ENCODE results near the gene EIF1AX. TPM values are rescaled to one million over a fixed set of nuclear protein-coding genes. Genes with fewer than 3 reads are reported as not detected.

The EIF1AX gene
- total RNA-seq, 1 experiment from 2014 or later: 158 TPM

DNA sequence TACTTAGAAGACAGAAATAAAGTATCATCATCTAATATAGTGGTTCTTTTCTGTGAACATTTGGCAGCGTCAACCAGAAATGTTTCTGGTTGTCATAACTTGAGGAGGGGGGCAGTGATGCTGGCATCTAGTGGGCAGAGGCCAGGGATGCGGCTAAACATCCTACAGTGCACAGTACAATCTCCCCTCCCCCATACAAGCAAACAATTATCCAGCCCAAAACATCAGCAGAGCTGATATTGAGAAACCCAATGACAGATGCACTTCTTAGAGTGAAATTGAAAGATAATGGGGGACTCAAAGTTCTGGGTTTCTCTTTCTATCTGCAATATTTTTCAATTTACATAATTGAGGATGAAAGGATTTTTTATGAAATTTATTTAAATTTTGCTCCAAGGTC, 1.9 kb upstream of the EIF1AX start:
- H3K4me1 Mint-ChIP-seq: peaks cover 5 to 12% of the 10 kb centered on the region in 2 experiments
- no peak overlapping the region for H2BK12ac ChIP-seq (ENCODE audit: insufficient read length, low read depth, low read length)
- H3K4me2 ChIP-seq (ENCODE audit: insufficient read depth, insufficient read length, low read length): no peak overlapping the region
- DNase-seq: no peak
- H4K91ac ChIP-seq (ENCODE audit: insufficient read length, low read depth, low read length): no peak overlapping the region
- no peaks in the 10 kb centered on the region for H3K4me1 ChIP-seq (ENCODE audit: insufficient read depth, low read length)
- no peak overlapping the region for H3K9ac ChIP-seq (ENCODE audit: extremely low read depth, insufficient read length, low read length)
- no peak overlapping the region for H3K14ac ChIP-seq (ENCODE audit: insufficient read depth, low read length)
- no peak overlapping the region for H3K27ac Mint-ChIP-seq
- peaks cover 17% of the 10 kb centered on the region for H3K9me3 ChIP-seq (ENCODE audit: control insufficient read depth, low read depth, low read length)
- no peaks in the 10 kb centered on the region for H3K79me1 ChIP-seq (ENCODE audit: insufficient read depth, low read depth, low read length, poor library complexity, severe bottlenecking)
- H2BK15ac ChIP-seq (ENCODE audit: low read depth, low read length): no peak overlapping the region
- H4K20me1 ChIP-seq (ENCODE audit: control insufficient read depth, insufficient read depth, insufficient read length): no peaks in the 10 kb centered on the region
- no CpG with 5 or more reads among the region's 2 CpGs for WGBS (ENCODE audit: extremely low coverage, insufficient read length, low lambda C conversion rate)
- H2BK20ac ChIP-seq (ENCODE audit: low read depth, low read length, poor library complexity, severe bottlenecking): no peak overlapping the region
- H3K23ac ChIP-seq (ENCODE audit: insufficient read length, low read depth, low read length): no peak overlapping the region
- no peak overlapping the region for H2BK120ac ChIP-seq (ENCODE audit: low read depth, low read length, poor library complexity, severe bottlenecking)
- H3K27me3 ChIP-seq (ENCODE audit: insufficient read depth, low read length): no peaks in the 10 kb centered on the region
- TF ChIP-seq, protein P1, sequence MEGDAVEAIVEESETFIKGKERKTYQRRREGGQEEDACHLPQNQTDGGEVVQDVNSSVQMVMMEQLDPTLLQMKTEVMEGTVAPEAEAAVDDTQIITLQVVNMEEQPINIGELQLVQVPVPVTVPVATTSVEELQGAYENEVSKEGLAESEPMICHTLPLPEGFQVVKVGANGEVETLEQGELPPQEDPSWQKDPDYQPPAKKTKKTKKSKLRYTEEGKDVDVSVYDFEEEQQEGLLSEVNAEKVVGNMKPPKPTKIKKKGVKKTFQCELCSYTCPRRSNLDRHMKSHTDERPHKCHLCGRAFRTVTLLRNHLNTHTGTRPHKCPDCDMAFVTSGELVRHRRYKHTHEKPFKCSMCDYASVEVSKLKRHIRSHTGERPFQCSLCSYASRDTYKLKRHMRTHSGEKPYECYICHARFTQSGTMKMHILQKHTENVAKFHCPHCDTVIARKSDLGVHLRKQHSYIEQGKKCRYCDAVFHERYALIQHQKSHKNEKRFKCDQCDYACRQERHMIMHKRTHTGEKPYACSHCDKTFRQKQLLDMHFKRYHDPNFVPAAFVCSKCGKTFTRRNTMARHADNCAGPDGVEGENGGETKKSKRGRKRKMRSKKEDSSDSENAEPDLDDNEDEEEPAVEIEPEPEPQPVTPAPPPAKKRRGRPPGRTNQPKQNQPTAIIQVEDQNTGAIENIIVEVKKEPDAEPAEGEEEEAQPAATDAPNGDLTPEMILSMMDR (conservative IDR thresholded peaks at IDR 0.05): no peak
- no peak overlapping the region for H4K8ac ChIP-seq (replicated peaks; ENCODE audit: insufficient read length, low read depth, low read length)
- H3K36me3 Mint-ChIP-seq (ENCODE audit: insufficient read depth in 1 of 3, low read depth in 3 of 3): peaks cover 16 to 27% (median 19%) of the 10 kb centered on the region in 3 experiments
- no peak overlapping the region for H2AK5ac ChIP-seq (ENCODE audit: insufficient read length, low read length)
- H3K27ac ChIP-seq (ENCODE audit: insufficient read length, low read depth, low read length): no peak overlapping the region
- H3K9me3 Mint-ChIP-seq: peaks cover 57 to 64% of the 10 kb centered on the region in 2 experiments
- no peak overlapping the region for H2BK5ac ChIP-seq (ENCODE audit: insufficient read length, low read length)
- H3K4me3 Mint-ChIP-seq: no peak overlapping the region
- no peak overlapping the region for H4K5ac ChIP-seq (ENCODE audit: insufficient read length, low read depth, low read length)
- no peaks in the 10 kb centered on the region; the same call in 1 of the 2 replicates for H3K27me3 Mint-ChIP-seq (ENCODE audit: low read depth)
- no peak overlapping the region for H3K18ac ChIP-seq (ENCODE audit: insufficient read length, low read depth, low read length)
- H3K56ac ChIP-seq (ENCODE audit: insufficient read length, low read depth, low read length): no peak overlapping the region
- H2AFZ ChIP-seq (ENCODE audit: low read length): no peak overlapping the region
- H3K23me2 ChIP-seq (ENCODE audit: insufficient read length, low read depth, low read length, poor library complexity, severe bottlenecking): no peaks in the 10 kb centered on the region
- no peak overlapping the region for H3K4ac ChIP-seq (ENCODE audit: low read depth, low read length)
- no peak overlapping the region for H3T11ph ChIP-seq (ENCODE audit: low read length)
- peaks cover 18% of the 10 kb centered on the region for H3K79me2 ChIP-seq (ENCODE audit: insufficient read depth, low read length)
